Measurements from ENCODE around the gene SYT12.

The SYT12 gene

GRCh38 chr11:67085617-67086016 lies 62.7 kb downstream of the SYT12 start:
- Histone ChIP-seq H4K20me1 (ENCODE audit: insufficient read depth, low read length) (no peaks in the 10 kb centered on the region), H3K79me2 (ENCODE audit: insufficient read depth, low read length) (no peaks in the 10 kb centered on the region), H3K27me3 (ENCODE audit: insufficient read depth, low read length, poor library complexity) (no peaks in the 10 kb centered on the region), H3K4me1 (ENCODE audit: insufficient read depth, low read length) (peaks cover 19% of the 10 kb centered on the region), H3K9ac (ENCODE audit: low read depth, low read length) (no peak overlapping the region), H3K9me3 (ENCODE audit: insufficient read depth, low read length, severe bottlenecking) (no peaks in the 10 kb centered on the region), H3K4me3 (ENCODE audit: low read depth in 1 of 2, low read length in 2 of 2) (no peak overlapping the region), H2AFZ (ENCODE audit: low read depth, low read length) (no peak overlapping the region), H3K27ac (ENCODE audit: low read length) (no peak overlapping the region), H3K4me2 (ENCODE audit: insufficient read depth, low read length) (no peak overlapping the region), H3K36me3 (ENCODE audit: insufficient read depth, low read length) (no peaks in the 10 kb centered on the region)
- DNase-seq (no peak), ATAC-seq (ENCODE audit: insufficient read depth, low read depth) (no peak)
- TF ChIP-seq CTCF (IDR thresholded peaks at IDR 0.05; ENCODE audit: borderline replicate concordance, extremely low read depth, low read length, poor library complexity, severe bottlenecking) = no peak
- no peak for TF ChIP-seq EZH2 (IDR thresholded peaks at IDR 0.05; ENCODE audit: borderline replicate concordance, low read depth, low read length, severe bottlenecking)

- Histone ChIP-seq H2AFZ (ENCODE audit: low read depth, low read length) (no peak overlapping the region), H3K36me3 (ENCODE audit: insufficient read depth, low read length) (no peaks in the 10 kb centered on the region), H3K4me2 (ENCODE audit: insufficient read depth, low read length) (no peak overlapping the region), H4K20me1 (ENCODE audit: insufficient read depth, low read length) (no peaks in the 10 kb centered on the region), H3K4me1 (ENCODE audit: insufficient read depth, low read length) (no peaks in the 10 kb centered on the region), H3K27me3 (ENCODE audit: insufficient read depth, low read length, poor library complexity) (no peaks in the 10 kb centered on the region), H3K4me3 (ENCODE audit: low read depth in 1 of 2, low read length in 2 of 2) (no peak overlapping the region), H3K9ac (ENCODE audit: low read depth, low read length) (no peak overlapping the region), H3K27ac (ENCODE audit: low read length) (no peak overlapping the region), H3K79me2 (ENCODE audit: insufficient read depth, low read length) (no peaks in the 10 kb centered on the region), H3K9me3 (ENCODE audit: insufficient read depth, low read length, severe bottlenecking) (no peaks in the 10 kb centered on the region)
- no peak for ATAC-seq (ENCODE audit: insufficient read depth, low read depth)
- DNase-seq = no peak
- TF ChIP-seq CTCF (IDR thresholded peaks at IDR 0.05; ENCODE audit: borderline replicate concordance, extremely low read depth, low read length, poor library complexity, severe bottlenecking) (no peak), EZH2 (IDR thresholded peaks at IDR 0.05; ENCODE audit: borderline replicate concordance, low read depth, low read length, severe bottlenecking) (no peak)
Observed at GRCh38 chr11:67090717-67091116, 67.8 kb downstream of the SYT12 start.

- Histone ChIP-seq H2AFZ (ENCODE audit: low read depth, low read length) (no peak overlapping the region), H3K4me2 (ENCODE audit: insufficient read depth, low read length) (no peak overlapping the region)
Observed at GRCh38 chr11:67095214-67095507, 72.2 kb downstream of the SYT12 start.

More at GRCh38 chr11:67095214-67095507, 72.2 kb downstream of the SYT12 start:
- no peaks in the 10 kb centered on the region for H3K27me3 ChIP-seq (ENCODE audit: insufficient read depth, low read length, poor library complexity)
- H3K27ac ChIP-seq (ENCODE audit: low read length) = no peak overlapping the region
- no peaks in the 10 kb centered on the region for H4K20me1 ChIP-seq (ENCODE audit: insufficient read depth, low read length)
- H3K9ac ChIP-seq (ENCODE audit: low read depth, low read length) = no peak overlapping the region
- DNase-seq (no peak), ATAC-seq (ENCODE audit: insufficient read depth, low read depth) (no peak)
- no peaks in the 10 kb centered on the region for H3K9me3 ChIP-seq (ENCODE audit: insufficient read depth, low read length, severe bottlenecking)
- TF ChIP-seq EZH2 (IDR thresholded peaks at IDR 0.05; ENCODE audit: borderline replicate concordance, low read depth, low read length, severe bottlenecking) (no peak), CTCF (IDR thresholded peaks at IDR 0.05; ENCODE audit: borderline replicate concordance, extremely low read depth, low read length, poor library complexity, severe bottlenecking) (no peak)
- no peaks in the 10 kb centered on the region for H3K36me3 ChIP-seq (ENCODE audit: insufficient read depth, low read length)
- peaks cover 5% of the 10 kb centered on the region for H3K4me1 ChIP-seq (ENCODE audit: insufficient read depth, low read length)
- no peaks in the 10 kb centered on the region for H3K79me2 ChIP-seq (ENCODE audit: insufficient read depth, low read length)
- no peak overlapping the region for H3K4me3 ChIP-seq (ENCODE audit: low read depth in 1 of 2, low read length in 2 of 2)
